GM18505 (cell line): ENCODE data around the gene PPP2R5B.

Experiments used
- ATAC-seq: cut with Tn5 transposase; IDR thresholded peaks from one replicate; pipeline ENCODE4 v1.9.1; 2021; ENCODE audit not compliant: unreplicated experiment
- POLR2A ChIP-seq: IDR thresholded peaks from 4 replicates; pipeline ENCODE4 v1.6.1; 2011; ENCODE audit warnings: borderline replicate concordance; ENCODE audit not compliant: insufficient read depth, insufficient read length; ENCODE audit errors: extremely low read depth

Gene PPP2R5B

GRCh38 chr11:64934682-64935358 is 10.3 kb downstream of the PPP2R5B start:
- ATAC-seq, result no peak
- no peak for TF ChIP-seq POLR2A

DNA sequence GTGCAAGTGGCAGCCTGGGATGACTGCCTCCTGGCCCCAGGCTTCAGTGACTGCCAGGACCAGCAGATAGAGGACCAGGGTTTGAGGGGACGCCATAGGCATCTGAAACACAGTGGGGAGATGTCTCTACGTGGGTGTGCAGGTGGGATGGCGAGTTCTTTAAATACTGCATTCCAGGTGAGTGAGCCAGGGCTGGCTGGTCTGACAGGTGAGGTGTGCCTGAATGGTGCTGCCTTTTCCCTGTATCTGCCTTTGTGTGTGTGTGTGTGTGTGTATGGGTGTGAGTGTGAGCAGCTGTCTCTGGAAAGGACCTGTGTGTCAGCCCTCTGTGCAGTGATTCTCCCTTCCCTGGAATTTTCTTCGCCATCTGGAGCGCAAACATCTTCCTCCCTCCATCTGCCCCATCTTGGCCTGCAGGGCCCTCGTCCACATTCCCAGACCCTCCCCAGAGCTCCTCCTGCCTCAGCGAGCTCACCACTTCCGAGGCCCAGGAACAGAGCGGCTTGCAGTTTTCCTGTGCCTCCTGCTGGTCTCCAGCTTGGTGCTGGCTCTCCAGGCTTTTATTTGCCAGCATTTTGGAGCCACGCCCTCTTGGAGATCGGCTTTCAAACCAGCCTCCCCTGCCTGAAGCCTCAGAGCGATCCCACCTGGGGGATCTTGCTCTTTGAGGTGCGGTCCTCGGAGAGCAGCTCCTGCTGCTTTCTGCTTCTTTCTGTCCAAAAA is 11.0 kb downstream of the PPP2R5B start, which contains the start of gene GPHA2:
TSS of gene GPHA2 (minus strand) at position 535 of the 723 bp plus-strand sequence. CDS start at position 102, 433 bp downstream.
- ATAC-seq, result no peak
- no peak for TF ChIP-seq POLR2A

- no peak for ATAC-seq
- TF ChIP-seq POLR2A, result no peak
Measured at GRCh38 chr11:64936539-64936938, 12.1 kb downstream of the PPP2R5B start.

DNA sequence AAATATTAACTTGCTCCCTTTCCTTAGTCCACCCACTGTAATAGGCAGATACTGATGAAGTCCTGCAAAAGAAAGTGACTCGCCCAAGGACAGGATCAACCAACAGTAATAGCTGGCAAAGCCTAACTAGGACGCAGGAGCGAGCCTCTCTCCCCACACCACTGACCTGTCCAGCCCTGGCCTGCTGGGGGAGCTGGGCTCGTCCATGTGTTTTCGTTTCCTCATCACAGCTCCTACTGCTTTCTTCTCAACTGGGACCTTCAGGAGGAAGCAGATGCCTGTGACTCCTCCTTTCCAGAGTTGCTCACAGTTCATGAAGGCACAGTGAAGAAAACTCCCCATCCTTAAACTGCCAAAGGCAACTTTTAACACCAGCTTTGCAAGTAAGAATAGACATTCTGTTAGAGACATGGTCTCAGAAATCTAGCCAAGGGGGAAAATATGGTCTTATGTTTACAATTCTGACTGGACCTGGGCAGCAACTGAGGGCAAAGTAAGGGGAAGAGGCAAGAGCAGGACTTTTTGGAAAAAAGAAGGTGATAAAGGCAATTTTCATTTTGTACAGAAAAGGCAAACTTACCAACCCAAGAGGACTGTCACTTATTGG is 22.8 kb downstream of the PPP2R5B start:
- no peak for TF ChIP-seq POLR2A
- ATAC-seq, result no peak

DNA sequence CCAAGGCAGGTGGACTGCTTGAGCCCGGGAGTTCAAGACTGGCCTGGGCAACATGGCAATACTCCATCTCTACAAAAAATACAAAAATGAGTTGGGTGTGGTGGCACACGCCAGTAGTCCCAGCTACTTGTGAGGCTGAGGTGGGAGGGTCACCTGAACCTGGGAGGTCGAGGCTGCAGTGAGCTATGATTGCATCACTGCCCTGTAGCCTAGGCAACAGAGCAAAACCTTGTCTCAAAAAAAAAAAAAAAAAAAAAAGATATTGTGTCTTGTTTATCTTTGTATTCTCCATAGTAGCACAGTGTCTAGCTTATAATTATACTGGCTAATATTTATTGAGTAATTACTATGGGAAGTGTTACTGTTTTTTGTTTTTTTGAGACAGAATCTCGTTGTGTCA is 27.0 kb downstream of the PPP2R5B start:
- TF ChIP-seq POLR2A, result no peak
- no peak for ATAC-seq

DNA sequence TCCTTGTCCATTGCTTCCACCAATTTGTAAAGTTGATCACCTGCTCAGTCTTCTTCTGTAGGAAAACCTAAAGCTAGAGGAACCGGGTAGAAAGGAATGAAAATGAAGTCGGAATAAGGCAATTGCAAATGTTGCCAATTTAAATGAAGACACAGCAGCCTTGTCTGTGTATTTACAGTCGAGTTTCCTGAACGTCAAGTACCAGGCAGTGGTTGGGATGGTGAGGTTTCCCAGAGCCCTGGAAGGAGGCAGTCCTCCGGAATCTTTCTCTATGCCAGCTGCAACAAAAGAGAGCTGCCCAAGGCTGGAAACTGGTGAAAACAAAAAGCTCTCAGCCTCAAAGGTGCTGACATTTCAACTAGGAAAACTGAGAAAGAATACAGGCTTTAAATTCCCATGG is 29.7 kb downstream of the PPP2R5B start:
- ATAC-seq, result no peak
- no peak for TF ChIP-seq POLR2A

- ATAC-seq, result no peak
- no peak for TF ChIP-seq POLR2A
Measured at GRCh38 chr11:64959498-64959897, 35.0 kb downstream of the PPP2R5B start.

- ATAC-seq, result no peak
- no peak for TF ChIP-seq POLR2A
Measured at GRCh38 chr11:64960719-64961118, 36.2 kb downstream of the PPP2R5B start.

GRCh38 chr11:64963072-64963631 is 38.7 kb downstream of the PPP2R5B start:
- no peak for ATAC-seq

GRCh38 chr11:64967375-64967774 is 42.9 kb downstream of the PPP2R5B start:
- no peak for TF ChIP-seq POLR2A
- ATAC-seq, result no peak

More at GRCh38 chr11:64963072-64963631, 38.7 kb downstream of the PPP2R5B start:
- no peak for TF ChIP-seq POLR2A

- no peak for ATAC-seq
- no peak for TF ChIP-seq POLR2A
Measured at GRCh38 chr11:64969209-64969608, 44.7 kb downstream of the PPP2R5B start.

DNA sequence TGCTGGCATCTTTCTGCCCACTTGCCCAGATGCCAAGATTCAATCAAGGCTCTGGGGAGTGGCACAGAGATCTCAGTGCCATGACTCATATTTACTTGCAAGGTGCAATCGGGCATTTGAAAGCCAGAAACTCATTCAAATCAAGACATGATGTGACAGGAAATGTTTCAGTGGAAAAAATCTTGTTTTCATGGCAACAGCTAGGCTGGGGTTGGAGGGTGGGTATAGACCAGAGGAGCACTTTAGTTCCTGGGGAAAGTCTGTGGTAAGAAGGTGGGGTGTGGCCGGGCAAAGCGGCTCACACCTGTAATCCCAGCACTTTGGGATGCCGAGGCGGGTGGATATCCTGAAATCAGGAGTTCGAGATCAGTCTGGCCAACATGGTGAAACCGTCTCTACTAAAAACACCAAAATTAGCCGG is 46.3 kb downstream of the PPP2R5B start:
- ATAC-seq, result no peak
- TF ChIP-seq POLR2A, result no peak

DNA sequence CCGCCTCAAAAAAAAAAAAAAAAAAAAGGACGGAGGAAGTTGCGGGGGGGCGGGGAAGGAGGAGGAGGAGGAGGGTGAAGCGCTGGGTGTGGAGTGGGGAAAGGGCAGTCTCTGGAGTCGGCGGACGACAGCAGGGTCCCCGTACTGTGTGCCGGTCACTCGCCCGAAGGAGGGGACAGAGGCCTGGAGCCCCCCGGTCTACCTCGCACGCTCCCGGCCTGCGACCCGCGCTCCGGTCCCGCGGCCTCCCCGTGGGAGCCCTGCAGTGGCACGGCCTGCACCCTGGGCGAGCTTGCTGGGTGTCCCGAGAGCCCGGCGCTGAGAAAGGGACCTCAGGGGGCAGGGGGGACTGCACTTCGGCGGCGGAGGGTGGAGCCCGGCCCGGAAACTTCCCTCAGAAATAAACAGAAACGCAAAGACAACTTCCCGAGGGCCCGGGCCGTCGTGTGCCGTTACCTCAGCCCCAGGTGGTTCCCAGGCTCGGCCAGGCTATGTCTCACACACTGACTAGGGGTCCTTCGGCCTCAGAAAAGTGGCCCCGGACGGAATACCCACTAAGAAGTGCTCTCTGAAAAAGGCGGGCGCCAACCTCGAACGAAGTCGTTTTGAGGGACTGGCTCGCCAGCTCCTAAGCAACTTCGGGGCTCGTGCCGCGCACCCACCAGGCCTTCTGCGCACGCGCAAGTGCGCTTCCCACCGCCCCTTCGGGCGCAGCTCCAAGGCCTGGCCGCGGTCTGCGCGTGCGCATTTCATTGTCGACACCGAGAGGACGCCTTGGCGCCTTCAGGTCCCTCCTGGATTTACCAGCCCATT is 47.1 kb downstream of the PPP2R5B start, which contains the start of gene MAJIN:
TSS of gene MAJIN (minus strand) at position 688 of the 813 bp plus-strand sequence. CDS start 12,703 bp downstream, outside the sequence.
- TF ChIP-seq POLR2A, result no peak
- ATAC-seq, result no peak

DNA sequence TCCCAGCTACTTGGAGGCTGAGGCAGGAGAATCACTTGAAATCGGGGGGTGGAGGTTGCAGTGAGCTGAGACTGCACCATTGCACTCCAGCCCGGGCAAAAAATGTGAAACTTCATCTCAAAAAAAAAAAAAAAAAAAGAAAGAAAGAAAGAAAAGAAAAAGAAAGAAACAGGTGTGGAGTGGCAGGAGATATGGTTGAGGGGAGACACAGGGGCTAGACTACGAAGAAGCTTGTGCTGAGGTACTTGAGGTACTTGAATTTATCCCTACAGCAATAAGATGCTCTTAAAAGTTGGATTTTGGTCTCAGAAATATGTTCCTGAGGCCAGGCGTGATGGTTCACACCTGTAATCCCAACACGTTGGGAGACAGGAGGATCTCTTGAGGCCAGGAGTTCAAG is 49.6 kb downstream of the PPP2R5B start:
- no peak for ATAC-seq
- TF ChIP-seq POLR2A, result no peak
